Cardiac muscle cell (in vitro differentiated cells and primary cell): Measurements from ENCODE around the gene TST. TPM values are rescaled to one million over a fixed set of nuclear protein-coding genes. Genes with fewer than 3 reads are reported as not detected.
A peak's percentile ranks its signal among the peaks of the same experiment; 100 is the strongest.

Source experiments
- DNase-seq, 2 donors: peaks; one replicate each; pipeline versions ENCODE4 v3.0.0 to v3.0.0-alpha.2; 2010 to 2017; ENCODE audit warnings: low read depth in 1 of 2, low spot score in 1 of 2
- H3K27ac ChIP-seq: fragments of 200-600 bp; sonication (generic); 2 replicates; pipeline ENCODE4 v1.5.1; 2016
- H3K27me3 ChIP-seq: fragments of 200-600 bp; sonication (generic); 2 replicates; pipeline ENCODE4 v1.6.0; 2016; ENCODE audit warnings: control low read depth
- H3K36me3 ChIP-seq: fragments of 200-600 bp; sonication (generic); 2 replicates; pipeline ENCODE4 v1.5.1; 2016; ENCODE audit warnings: control low read depth
- H3K4me1 ChIP-seq: fragments of 200-600 bp; sonication (generic); 2 replicates; pipeline ENCODE4 v1.8.1; 2017; ENCODE audit warnings: low read depth, mild to moderate bottlenecking, mixed run types
- H3K4me3 ChIP-seq: fragments of 200-600 bp; sonication (generic); 2 replicates; pipeline ENCODE4 v1.5.1; 2016; ENCODE audit warnings: mild to moderate bottlenecking
- H3K9me3 ChIP-seq: fragments of 200-600 bp; sonication (generic); 2 replicates; pipeline ENCODE4 v1.5.1; 2017; ENCODE audit warnings: low read depth, mild to moderate bottlenecking, control low read depth
- CTCF ChIP-seq: IDR thresholded peaks from 2 replicates; pipeline ENCODE4 v1.5.1; 2012; ENCODE audit warnings: low read depth, mild to moderate bottlenecking, low read length
- polyA plus RNA-seq: library from polyadenylated mRNA; unstranded; fragments of >200 nt; fragmentation: Nextera tagmentation; extraction: Ambion mirVana; gene quantifications from 2 replicates; pipeline ENCODE4 v1.2.1, GENCODE V29; 2016
- total RNA-seq: library from RNA; depleted of rRNA; stranded (reverse); fragments of >200 nt; gene quantifications from 2 replicates; pipeline ENCODE4 v1.2.3, GENCODE V29; 2016

TST gene
- total and polyA plus RNA-seq, 2 experiments from 2014 or later = 36.2 to 63.8 TPM

DNA sequence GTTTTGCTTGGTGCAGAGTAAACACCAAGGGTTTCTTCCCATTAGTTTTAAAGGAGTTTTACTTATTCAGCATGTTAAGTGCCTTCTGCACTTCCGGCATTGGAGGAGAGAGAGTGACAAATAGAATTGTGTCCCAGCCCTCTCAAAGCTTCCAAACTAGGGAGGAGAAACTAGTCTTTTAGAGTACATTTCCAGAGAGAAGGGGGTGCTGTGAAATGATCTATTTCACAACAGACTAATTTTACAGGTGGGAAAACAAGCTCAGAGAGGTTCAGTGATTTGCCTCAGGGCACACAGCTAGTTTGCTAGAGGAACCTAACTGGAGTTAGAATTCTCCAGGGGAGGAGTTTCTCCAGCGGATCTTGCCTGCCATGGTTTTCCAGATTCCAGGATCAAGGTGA is 12.9 kb upstream of the TST start:
- no peak overlapping the region for H3K27ac ChIP-seq
- no peak overlapping the region for H3K4me3 ChIP-seq
- H3K9me3 ChIP-seq = no peaks in the 10 kb centered on the region
- DNase-seq = no peak
- no peaks in the 10 kb centered on the region for H3K27me3 ChIP-seq
- H3K36me3 ChIP-seq = peaks cover 4% of the 10 kb centered on the region
- no peak for TF ChIP-seq CTCF
- no peaks in the 10 kb centered on the region for H3K4me1 ChIP-seq

DNA sequence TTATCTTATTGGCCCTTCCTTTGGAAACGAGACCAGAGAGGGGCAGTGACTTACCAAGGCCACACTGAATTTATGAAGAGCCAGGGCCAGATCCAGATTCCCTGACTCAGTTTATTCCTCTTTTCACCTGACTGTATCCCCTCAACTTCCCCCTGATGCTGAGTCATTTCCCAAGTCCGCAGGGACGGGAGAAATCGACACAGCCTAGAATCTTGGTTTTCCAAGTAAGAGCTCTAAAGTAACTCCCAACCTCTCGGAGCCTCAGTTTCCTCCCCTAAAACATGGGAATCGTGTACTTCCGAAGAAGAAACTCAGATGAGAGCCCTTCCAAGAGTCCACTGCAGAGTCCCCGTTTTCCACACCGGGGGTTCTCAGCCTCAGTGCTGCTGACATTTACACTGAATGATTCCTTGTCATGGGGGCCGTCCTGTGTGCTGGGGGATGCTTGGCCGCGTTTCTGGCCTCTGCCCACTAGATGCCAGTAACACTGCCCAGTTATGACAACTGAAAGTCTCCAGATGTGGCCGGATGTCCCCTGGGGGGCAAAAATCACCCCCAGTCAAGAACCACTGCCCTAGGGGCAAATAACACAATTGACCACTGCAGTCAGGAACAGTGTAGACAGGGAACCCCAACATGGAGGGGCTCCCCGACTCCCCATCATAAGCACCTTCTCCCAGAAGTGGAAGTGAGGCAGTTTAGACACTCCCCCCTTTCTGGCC is 11.5 kb upstream of the TST start:
- H3K4me3 ChIP-seq = no peak overlapping the region
- peaks cover 7% of the 10 kb centered on the region for H3K36me3 ChIP-seq
- H3K9me3 ChIP-seq = no peaks in the 10 kb centered on the region
- no peak overlapping the region for H3K27ac ChIP-seq
- TF ChIP-seq CTCF = peak; percentile 4
- no peaks in the 10 kb centered on the region for H3K4me1 ChIP-seq
- no peaks in the 10 kb centered on the region for H3K27me3 ChIP-seq
- no peak for DNase-seq

- Histone ChIP-seq H3K9me3 (no peaks in the 10 kb centered on the region), H3K27me3 (no peaks in the 10 kb centered on the region), H3K36me3 (peaks cover 10% of the 10 kb centered on the region), H3K4me1 (no peaks in the 10 kb centered on the region), H3K27ac (no peak overlapping the region), H3K4me3 (no peak overlapping the region)
- no peak for TF ChIP-seq CTCF
- no peak for DNase-seq
Observed at GRCh38 chr22:37028692-37029674, 9.7 kb upstream of the TST start.

GRCh38 chr22:37027556-37027955 is 8.3 kb upstream of the TST start:
- no peak for TF ChIP-seq CTCF
- Histone ChIP-seq H3K36me3 (peaks cover 10% of the 10 kb centered on the region), H3K27ac (no peak overlapping the region), H3K4me3 (no peak overlapping the region), H3K4me1 (no peaks in the 10 kb centered on the region), H3K9me3 (no peaks in the 10 kb centered on the region), H3K27me3 (no peaks in the 10 kb centered on the region)
- DNase-seq = no peak

DNA sequence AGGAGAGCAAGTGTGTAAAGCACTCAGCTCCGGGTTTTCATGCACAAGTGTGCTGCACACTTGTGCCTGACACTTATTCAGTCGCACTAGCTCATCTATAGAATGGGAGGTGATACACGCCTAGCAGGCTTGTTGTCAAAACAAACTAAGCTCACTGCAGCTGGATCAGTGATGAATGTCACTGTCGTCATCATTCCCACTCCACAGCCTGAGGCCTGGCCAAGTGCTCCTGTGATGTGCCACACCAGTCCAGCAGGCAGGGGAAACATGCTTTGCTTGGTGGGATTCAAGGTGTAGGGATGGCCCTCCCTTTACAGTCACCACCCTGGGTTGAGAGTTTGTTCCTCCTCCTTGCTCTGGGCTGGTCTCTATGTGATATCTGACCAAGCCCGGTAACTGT is 7.1 kb upstream of the TST start:
- DNase-seq = no peak
- Histone ChIP-seq H3K4me1 (no peaks in the 10 kb centered on the region), H3K4me3 (no peak overlapping the region), H3K36me3 (peaks cover 10% of the 10 kb centered on the region), H3K27ac (no peak overlapping the region), H3K27me3 (no peaks in the 10 kb centered on the region), H3K9me3 (no peaks in the 10 kb centered on the region)
- TF ChIP-seq CTCF = no peak
